Bone marrow (tissue), 2 donors: ENCODE measurements around the gene PUS3.
"Not testable (repeated sequence)": the region's sequence is repeated elsewhere in the genome, so short reads cannot be mapped to it uniquely, and the experiment has no call there.

ENCODE experiments used
- DNase-seq, 2 donors: peaks; one replicate each; lab custom pipeline; 2025; lab: John Stamatoyannopoulos, UW

PUS3 gene

GRCh38 chr11:125921042-125921441 lies 18.0 kb upstream of the PUS3 start:
- no peak for DNase-seq

GRCh38 chr11:125918140-125918840 lies 15.3 kb upstream of the PUS3 start:
- DNase-seq: no peak

GRCh38 chr11:125916683-125917347 lies 13.8 kb upstream of the PUS3 start:
- DNase-seq: no peak

GRCh38 chr11:125914601-125915000 lies 11.6 kb upstream of the PUS3 start:
- DNase-seq: not testable (repeated sequence)

- no peak for DNase-seq
These were observed 7.3 kb upstream of the PUS3 start for GRCh38 chr11:125910226-125910849.

- DNase-seq: no peak
These were observed 1.7 kb upstream of the PUS3 start for GRCh38 chr11:125904678-125905077.

GRCh38 chr11:125903711-125904659 lies 979 bp upstream of the PUS3 start, which contains the start of gene DDX25:
TSS of gene DDX25 (plus strand) at chr11:125904508. CDS start at chr11:125904518, 10 bp downstream.
- DNase-seq: no peak

- DNase-seq: no peak
These were observed 604 bp downstream of the PUS3 start for GRCh38 chr11:125902277-125902926.

- no peak for DNase-seq
These were observed 1.1 kb downstream of the PUS3 start for GRCh38 chr11:125901872-125902271.

- DNase-seq: no peak
These were observed 10.0 kb downstream of the PUS3 start for GRCh38 chr11:125892994-125893393.

- DNase-seq: no peak
These were observed 10.9 kb downstream of the PUS3 start for GRCh38 chr11:125892071-125892470.

GRCh38 chr11:125890447-125891100 lies 12.4 kb downstream of the PUS3 start:
- DNase-seq: no peak

GRCh38 chr11:125887373-125888324 lies 15.4 kb downstream of the PUS3 start, which contains the start of gene HYLS1:
TSS of gene HYLS1 (plus strand) at chr11:125887668. CDS start at chr11:125899369, 11,701 bp downstream.
- DNase-seq: peak; percentile 67 to 90

- peak in 1 of 2 donors; percentile 55 for DNase-seq
These were observed 16.0 kb downstream of the PUS3 start for GRCh38 chr11:125886997-125887372.

- no peak for DNase-seq
These were observed 19.6 kb downstream of the PUS3 start for GRCh38 chr11:125883375-125883774.

GRCh38 chr11:125881291-125881690 lies 21.7 kb downstream of the PUS3 start:
- DNase-seq: no peak

GRCh38 chr11:125874556-125875124 lies 28.4 kb downstream of the PUS3 start:
- DNase-seq: no peak

- no peak for DNase-seq
These were observed 29.0 kb downstream of the PUS3 start for GRCh38 chr11:125873881-125874555.

- no peak for DNase-seq
These were observed 30.9 kb downstream of the PUS3 start for GRCh38 chr11:125872138-125872491.
